ENCODE measurements around the gene NAGPA.
"Not testable (repeated sequence)": the region's sequence is repeated elsewhere in the genome, so short reads cannot be mapped to it uniquely, and the experiment has no call there.

NAGPA gene

DNA sequence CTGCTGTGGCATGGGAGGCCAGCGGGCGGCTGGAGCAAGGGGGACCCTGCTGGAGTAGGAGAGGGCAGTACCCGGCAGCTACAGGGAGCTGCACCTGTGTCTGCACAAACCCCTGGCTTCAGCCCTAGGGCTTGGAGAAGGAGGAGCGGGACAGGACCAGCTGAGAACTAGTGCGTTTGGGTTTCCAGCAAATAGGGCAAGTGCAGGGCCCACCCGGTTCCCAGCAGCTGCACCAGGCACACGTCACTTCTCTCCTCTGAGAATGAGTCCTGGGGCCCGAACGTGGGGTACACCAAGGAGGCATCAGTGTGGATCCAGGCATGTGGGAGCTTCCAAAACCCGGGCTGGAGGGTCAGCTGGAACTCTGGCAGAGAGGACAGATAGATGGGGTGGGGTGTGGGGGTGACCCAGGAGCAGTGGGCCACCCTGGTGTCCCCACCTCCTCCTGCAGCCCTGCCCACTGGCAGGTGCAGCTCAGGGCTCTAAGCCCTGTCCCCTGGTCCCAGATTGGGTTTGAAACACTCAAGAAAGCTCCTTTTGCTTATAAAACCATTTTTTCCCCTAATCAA lies 26.4 kb upstream of the NAGPA start:
- DNase-seq: no peak

DNA sequence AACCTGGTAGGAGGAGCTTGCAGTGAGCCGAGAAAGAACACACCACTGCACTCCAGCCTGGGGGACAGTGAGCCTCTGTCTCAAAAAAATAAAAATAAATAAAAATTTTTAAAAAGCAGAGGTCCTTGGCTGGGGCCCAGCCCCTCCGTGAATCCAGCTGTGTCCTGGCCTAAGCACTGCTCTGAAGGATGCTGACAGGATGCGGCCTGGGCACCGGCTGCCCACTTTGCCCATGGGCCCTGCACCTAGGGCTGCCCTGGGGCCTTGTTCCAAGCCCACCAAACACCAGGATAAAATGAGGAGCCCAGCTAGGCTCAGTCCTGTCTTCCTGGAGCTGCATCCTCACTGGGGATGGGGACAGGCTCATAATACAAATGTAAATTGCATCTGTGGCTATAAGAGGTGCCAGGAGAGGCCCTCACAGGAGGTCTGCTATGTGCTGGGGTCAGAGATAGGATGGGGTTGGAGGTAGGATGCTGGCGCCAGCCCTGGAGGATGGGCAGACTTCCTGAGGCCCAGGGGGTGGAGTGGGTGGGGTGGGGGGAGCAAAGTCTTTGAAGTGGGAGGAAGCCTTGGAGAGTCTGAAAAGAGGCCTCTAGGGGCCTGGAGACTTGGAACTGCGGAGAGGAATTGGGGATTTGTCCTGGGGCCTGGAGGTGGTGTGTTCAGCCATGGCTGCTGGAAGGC lies 25.8 kb upstream of the NAGPA start:
- DNase-seq: no peak

DNA sequence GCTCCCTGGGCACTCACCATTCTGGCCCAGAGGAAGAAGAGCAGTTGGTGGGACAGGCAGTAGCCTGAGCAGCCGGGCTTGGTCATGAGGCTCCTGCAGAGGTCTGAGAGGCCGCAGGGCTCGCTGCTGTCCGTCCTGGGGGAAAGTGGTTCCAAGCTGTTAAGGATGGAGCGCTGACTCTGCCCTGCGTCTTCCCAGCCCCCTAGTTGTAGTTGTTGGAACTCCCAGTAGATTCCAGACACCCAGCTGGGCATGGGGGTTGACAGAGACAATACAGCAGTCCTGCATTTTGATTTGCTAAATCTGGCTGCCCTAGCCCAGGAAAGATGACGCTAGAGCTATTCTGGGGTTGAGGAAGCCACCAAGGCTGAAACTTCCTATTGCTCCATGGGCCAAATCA lies 24.7 kb upstream of the NAGPA start:
- no peak for DNase-seq

DNA sequence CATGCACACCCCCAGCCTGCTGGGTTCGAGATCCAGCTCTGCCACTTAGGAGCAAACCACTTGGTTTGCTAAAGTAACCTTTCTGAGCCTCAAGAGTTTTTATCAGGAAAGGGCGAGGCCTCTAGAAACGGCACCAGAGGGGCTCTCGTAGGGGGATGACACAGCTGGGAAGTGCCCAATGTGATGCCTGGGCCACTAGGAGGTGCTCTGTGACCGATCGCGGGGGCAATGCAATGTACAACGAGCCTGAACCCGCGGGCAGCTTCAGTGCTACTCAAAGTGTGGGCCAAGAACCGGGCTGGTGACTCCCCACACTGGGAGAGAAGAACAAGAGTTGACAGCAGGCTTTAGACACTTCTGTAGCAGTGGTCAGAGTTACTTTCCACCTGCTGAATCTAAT lies 22.6 kb upstream of the NAGPA start:
- DNase-seq: peak; percentile 70

DNA sequence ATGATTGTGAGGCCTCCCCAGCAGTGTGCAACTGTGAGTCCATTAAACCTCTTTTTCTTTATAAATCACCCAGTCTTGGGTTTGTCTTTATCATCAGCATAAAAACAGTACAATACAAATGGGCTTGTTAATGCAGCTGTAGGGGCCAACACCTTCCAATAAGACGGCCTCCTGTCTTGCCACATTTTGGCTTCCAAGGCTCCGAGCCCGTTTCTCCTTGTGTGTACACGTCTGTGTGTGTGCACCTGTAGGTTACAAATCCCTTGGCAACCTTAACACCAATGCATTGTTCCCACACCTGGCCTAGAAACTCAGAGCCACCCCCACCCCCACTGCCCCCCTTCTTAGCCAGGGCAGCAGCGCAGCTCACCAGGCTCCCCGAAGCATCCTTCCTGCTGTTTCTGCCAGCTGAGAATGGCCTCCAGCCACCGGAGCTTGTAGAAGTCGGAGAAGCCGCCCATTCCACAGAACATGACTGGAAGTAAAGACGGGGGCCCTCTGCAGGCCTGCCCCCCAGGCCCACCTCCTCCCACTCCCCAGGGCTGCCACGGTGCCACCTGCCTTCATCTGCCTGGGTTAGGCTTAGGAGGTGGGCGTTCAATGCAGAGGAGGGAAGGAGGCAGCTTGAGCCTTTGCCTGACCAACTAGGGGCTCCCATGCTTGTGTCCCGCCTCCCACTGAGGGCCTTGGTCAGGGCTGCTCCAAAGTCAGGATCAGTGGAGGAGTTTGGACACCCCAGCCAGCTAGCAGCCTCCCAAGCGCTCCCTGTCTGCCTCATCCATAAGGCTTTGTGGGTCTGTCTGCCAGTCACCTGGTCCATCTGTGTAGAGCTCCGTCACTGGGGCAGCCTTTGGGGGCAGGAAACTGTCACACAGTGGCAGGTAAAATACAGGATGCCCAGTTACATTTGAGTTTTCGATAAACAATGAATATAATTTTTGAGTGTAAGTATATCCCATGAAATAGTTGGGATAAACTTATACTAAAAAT lies 21.4 kb upstream of the NAGPA start:
- no peak for DNase-seq

DNA sequence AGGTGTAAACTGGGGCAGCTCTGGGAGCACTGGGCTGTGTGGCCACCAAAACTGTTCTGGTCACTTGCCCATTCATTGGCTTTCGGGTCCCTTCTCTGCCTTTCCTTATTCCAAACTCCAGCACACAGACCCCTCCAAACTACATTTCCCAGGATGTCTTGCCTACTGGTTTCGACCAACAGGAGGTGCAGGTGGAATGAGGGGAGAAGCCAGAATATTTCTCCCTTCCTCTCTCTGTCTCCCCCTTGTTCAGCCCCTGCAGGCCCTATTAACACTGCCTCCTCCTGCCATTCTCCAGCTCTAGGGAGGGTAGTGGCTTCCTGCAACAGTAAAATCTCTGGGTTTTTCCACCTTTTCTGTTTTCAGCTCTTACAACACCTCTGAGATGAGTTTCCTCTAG lies 13.2 kb upstream of the NAGPA start:
- no peak for DNase-seq

DNA sequence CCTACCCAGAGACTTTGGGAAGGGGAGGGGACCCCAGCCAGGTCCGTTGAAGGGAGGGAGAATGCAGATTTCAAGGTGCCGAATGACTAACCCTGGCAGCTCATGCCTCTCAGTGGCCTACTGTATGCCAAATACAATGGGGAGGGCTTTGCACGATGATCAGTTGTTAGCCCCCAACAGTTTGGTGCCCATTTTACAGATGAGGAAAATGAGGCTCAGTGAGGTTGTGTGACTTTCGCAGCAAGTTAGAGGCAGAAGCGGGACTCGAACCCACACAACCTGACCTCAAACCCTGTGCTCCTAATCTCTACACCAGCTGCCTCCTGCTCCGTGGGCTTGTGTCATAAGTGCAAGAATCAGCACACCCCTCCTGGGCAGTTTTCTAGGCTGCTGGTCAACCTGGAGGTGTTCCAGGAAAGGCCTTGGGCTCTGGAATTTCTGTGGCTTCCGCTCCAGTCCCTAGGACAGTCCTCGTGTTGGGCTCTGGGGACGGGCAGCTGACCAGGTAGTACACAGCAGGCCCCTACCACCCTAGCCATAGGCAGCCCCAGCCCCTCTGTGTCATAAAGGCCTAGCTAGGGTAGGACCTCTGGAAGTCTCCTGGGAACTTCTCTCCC lies 11.9 kb upstream of the NAGPA start:
- DNase-seq: no peak

DNA sequence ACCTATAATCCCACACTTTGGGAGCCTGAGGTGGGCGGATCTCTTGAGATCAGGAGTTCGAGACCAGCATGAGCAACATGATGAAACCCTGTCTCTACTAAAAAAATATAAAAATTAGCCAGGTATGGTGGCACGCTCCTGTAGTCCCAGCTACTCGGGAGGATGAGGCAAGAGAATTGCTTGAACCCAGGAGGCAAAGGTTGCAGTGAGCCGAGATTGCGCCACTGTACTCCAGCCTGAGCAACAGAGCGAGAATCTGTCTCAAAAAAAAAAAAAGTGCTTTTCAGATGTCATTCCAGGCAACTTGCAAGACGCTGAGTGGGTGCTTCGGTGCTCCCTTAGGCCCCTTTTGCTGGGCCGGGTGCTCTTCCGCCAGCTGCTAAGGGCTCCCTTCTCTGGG lies 10.8 kb upstream of the NAGPA start:
- not testable (repeated sequence) for DNase-seq

DNA sequence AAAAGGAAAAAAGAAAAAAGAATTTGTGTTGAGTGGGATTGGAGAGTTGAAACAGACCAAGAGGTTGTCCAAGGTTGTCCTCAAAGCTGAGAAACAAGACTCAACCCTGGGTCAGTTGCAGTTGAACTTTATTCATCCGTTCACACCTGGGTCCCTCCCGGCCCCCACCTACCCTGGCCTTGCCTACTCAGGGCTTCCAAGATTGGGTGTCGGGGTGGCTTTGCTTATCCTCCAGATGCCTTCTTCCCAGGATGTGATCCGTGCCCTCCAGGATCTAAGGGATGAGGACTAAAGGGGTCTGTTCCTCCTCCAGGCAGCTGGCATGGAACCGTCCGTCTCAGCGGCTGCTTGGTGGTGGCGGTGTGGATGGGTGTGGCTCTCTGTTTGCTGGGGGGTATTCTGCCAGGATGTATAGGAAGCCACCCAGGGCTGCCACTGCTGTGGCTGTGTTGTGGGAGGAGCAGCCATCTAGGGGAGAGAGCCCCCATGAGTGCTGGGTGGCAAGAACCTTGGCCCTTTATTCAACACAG lies 10.3 kb upstream of the NAGPA start:
- no peak for DNase-seq

DNA sequence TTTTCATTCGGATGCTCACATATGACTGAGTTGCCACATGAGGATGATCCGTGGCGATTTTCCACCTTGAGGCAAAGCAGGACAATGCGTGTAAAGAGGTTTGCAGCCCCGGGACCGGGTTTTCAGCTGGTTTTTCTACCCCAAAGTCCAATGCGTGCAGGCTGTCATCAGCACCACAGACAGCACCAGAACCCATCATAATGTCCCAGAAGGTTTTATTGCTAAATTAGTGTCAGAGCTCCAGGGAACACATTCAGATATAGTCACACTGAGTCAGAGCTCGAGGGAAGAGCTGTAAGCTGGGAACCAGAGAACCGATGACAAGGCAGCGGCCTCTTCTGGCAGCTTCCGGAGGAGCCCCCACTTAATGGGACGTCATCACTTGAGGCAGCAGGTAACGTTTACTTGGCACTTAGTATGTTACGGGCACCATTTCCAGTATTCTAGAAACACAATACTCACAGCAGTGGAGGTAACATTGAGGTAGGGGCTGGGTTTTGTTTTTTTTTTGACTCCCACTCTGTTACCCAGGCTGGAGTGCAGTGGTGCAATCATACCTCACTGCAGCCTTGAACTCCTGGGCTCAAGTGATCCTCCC lies 8.9 kb upstream of the NAGPA start:
- DNase-seq: no peak

DNA sequence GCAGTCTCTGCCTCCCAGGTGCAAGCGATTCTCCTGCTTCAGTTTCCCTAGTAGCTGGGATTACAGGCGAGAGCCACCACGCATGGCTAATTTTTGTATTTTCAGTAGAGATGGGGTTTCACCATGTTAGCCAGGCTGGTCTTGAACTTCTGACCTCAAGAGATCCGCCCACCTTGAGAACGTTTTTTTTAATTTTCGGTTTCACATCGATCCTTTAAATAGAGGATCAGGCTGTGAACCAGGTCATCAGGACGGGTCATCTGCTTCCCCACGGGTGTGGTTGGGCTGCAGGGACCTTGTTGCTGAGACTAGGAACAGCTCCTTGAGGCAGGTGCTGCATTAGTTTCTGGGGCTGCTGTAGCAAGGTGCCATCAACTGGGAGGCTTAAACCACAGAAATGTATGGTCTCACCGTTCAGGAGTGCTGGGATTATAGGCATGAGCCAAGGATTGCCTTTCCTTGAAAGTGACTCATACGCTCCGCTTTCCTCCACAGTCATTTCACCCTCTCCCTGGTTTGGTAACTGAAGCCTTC lies 7.9 kb upstream of the NAGPA start:
- no peak for DNase-seq

DNA sequence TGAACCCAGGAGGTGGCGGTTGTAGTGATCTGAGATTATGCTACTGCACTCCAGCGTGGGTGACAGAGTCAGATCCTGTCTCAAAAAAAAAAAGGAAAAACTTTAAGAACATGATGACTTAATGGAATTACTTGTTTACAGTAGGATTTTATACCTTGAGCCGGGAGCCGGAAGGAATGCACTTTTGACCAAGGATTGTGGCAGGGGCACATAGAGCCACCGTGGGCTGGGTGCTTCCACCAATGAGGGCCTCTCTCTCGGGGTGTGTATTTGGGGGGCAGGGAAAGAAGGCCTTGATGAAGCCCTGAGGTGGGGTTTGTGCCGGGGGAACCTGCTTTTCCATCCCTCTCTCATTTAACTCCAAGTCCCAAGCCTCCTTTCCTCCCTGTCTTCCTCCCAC lies 6.7 kb upstream of the NAGPA start:
- no peak for DNase-seq

DNA sequence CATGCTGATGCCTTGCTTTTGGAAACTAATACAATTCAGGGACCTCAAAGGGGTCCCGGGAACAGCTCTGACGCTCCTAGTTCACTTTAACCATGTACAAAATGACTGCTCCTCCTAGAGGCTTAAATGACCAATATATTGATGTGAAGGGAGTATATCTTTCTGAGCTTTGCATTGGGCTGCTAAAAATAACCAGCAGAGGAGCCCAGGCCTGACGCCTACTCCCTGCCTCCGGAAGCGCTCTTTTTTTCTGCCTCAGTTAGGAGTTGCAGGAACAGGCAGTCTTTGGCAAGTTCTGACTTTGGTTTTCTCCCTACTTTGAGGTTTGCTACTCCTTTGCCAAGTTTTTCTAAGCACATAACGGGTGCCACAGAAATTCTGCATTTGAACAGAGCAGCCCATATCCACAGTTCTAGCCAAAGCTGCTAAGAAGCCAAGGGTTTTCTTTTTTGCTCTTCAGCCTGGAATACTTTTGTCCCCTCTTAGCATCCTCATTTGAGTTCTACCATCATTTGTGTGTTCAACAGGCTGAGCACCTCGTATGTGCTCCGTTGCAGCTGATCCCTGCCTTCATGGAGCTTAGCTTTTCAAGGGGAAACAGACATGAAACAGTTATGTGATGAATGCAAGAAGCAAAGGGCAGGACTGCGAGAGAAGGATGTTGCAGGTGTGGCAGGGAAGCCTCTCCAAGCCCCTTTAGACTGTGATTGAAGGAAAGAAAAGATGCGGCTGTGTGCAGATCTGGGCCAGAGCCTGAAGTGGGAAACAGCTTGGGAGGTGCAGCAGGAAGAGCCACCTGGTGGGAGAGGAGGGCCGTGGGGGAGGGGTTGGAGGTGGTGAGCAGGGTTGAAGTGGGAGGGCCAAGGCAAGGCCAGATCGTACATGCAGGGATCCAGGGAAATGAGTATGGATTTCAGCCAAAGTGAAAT lies 2.8 kb upstream of the NAGPA start:
- no peak for DNase-seq

DNA sequence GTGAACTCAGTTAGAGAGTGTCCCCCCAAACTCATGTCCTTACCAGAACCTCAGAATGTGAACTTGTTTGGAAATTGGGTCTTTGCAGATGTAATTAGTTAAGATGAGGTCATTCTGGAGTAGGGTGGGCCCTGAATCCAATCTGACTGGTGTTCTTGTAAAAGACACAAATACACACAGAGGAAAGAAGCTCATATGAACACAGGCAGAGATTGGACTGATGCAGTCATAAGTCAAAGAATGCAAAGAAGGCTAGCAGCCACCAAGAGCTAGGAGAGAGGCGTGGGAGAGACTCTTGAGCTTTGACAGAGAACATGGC lies 2.1 kb upstream of the NAGPA start:
- DNase-seq: no peak

DNA sequence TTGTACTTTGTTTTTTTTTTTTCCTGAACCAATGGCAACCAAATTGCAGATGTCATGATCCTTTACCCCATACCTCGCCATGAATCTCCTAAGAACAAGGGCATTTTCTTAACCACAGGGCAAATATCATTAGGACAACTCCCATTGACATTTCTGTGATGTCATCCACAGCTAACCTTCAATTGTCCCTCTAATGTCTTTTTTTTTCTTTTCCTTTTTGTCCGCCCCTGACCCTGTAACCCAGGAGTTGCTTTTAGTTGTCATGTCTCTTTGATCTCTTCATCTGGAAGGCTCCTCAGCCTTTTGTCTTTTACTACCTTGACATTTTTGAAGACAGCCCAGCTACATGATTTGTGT lies 410 bp upstream of the NAGPA start:
- no peak for DNase-seq

DNA sequence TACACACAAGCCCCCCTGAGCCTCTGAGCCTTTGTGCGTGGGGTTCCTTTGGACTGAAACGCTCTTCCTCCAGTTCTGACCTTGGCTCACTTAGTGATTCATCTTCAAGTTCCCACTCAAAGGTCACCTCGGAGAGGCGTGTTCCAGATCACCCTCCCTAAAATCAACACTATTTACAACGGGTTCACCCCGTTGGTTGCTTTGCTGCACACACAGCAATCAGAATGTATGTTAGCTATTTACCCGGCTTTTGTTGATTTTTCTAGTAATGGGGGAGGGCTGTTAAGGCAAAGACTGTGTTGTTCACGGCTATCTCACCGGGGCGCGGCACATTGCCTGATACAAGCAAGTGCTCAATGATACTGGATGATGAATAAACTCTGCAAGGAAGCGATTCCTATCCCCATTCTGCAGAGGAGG lies 977 bp downstream of the NAGPA start:
- DNase-seq: no peak

DNA sequence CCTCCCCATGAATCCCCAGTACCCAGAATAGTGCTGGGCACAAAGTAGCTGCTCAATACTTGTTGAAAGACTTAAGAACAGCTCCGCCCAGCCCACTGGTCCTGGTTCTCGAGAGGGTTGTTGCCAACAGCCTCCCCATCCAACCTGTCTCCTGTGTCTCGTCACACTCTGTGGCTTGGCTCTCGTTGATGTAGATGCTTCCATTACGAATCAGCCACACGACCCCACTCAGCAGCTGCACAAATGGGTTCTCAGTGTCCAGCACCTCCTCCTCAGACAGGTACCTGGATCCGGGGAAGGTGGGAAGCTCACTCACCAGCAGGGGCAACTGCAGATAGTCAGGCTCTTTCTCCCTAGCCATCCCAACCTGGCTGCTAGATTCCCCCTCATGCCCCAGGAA lies 2.1 kb downstream of the NAGPA start:
- DNase-seq: no peak

DNA sequence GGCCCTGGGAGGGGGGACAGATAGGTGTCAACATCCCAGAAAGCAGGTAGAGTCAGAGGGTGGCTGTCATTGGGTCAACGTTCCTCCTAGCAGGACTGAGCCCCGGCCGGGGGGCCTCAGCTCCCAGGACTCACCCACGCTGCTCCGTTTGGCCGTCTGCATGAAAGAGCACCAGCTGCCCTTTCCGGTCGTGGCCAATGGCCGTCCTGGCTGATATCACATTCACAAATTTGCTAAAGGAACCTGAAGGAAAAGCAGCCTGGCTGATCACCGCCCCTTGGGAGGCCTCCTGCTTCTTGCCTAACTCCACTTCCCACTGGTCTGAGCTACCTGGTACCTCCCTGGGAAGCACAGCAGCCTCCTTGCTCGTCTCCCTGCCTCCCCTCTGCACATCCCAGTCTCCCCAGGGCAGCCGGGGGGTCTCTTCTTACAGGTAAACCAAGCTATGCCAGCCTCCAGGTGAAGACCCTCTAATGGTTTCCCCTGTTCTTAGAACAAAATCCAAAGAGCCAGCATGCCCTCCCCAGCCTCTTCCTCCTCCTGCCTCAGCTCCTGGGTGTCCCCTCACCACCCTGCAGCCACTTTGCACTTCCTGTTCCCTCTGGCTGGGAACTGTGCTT lies 3.4 kb downstream of the NAGPA start:
- no peak for DNase-seq

DNA sequence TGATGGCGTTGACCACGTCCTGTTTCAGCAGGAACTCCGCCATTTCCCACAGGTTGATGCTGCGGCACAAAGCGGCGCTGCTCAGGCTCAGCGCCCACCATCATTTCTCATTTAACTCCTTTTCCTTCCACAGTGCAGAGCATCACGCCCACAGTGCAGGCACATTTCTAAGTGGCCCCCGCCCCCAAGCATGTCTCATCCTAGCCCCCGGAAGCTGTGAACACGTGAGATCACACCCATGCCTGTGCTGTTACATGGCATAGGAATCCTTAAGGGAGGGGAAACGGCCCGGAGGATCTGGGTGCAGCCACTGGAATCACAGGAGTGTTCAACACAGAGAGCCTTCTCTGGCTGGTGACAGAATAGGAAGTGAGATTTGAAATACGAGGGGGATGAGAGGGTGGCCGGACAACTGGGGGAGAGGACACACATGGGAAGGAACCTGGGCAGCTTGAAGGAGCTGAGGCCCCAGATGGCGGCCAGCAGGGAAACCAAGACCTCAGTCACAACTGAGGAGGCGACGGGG lies 4.7 kb downstream of the NAGPA start:
- no peak for DNase-seq

DNA sequence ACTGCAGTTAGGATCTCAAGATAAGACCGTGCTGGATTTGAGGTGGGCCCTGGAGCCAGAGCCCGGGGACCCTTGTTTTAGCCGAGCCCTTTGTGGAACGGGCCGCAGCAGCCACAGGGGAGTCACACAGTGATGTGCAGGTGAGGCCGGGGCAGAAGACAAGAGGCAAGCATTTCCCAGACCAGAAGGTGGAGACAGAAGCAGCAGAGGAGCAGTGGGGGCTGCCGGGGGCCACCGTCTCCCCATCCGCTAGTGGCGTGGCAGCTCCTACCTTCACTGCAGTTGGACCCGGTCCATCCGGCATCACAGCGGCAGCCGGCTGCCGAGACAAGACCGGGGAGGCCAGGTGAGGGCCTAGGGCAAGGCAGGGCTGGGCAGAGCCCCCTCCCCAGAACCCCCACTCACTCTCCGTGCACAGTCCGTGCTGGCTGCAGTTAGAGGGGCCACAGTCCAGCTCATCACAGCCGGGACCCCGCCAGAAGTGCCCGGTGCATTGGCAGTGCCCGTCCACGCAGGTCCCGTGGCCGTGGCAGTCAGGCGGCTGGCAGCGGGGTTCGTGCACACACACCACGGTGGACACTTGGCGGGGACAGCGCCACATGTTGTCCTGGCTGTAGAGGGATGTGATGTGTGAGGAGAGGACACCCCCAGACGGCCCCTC lies 6.0 kb downstream of the NAGPA start:
- no peak for DNase-seq

Data from activated CD8-positive, alpha-beta memory T cell treated with anti-CD3 and anti-CD28 coated beads for 24 hours (primary cell).